Ishikawa (cell line): ENCODE data around the gene TBC1D17.

ENCODE experiments used
- CEBPB ChIP-seq: IDR thresholded peaks from 2 replicates; pipeline ENCODE4 v1.6.1; 2012
- CREB1 ChIP-seq: IDR thresholded peaks from 2 replicates; pipeline ENCODE4 v1.6.1; 2012; ENCODE audit warnings: low read depth
- EGR1 ChIP-seq: IDR thresholded peaks from 2 replicates; pipeline ENCODE4 v1.6.1; 2012
- EP300 ChIP-seq: IDR thresholded peaks from 2 replicates; pipeline ENCODE4 v1.6.1; 2012; ENCODE audit warnings: borderline replicate concordance
- FOXM1 ChIP-seq: IDR thresholded peaks from 2 replicates; pipeline ENCODE4 v1.6.1; 2012; ENCODE audit warnings: low read depth, borderline replicate concordance
- NFIC ChIP-seq: IDR thresholded peaks from 2 replicates; pipeline ENCODE4 v1.6.1; 2012
- RAD21 ChIP-seq: IDR thresholded peaks from 2 replicates; pipeline ENCODE4 v1.6.1; 2012; ENCODE audit warnings: low read depth
- REST ChIP-seq: IDR thresholded peaks from 2 replicates; pipeline ENCODE4 v1.6.1; 2012; ENCODE audit warnings: low read depth, mild to moderate bottlenecking
- TAF1 ChIP-seq: IDR thresholded peaks from 2 replicates; pipeline ENCODE4 v1.6.1; 2012; ENCODE audit warnings: low read depth, mild to moderate bottlenecking
- TCF12 ChIP-seq: IDR thresholded peaks from 2 replicates; pipeline ENCODE4 v1.6.1; 2012; ENCODE audit warnings: low read depth
- TEAD4 ChIP-seq: IDR thresholded peaks from 2 replicates; pipeline ENCODE4 v1.6.1; 2012
- USF1 ChIP-seq: IDR thresholded peaks from 2 replicates; pipeline ENCODE4 v1.6.1; 2012
- YY1 ChIP-seq: IDR thresholded peaks from 2 replicates; pipeline ENCODE4 v1.6.1; 2012; ENCODE audit warnings: low read depth
- ZBTB7A ChIP-seq: IDR thresholded peaks from 2 replicates; pipeline ENCODE4 v1.6.1; 2012; ENCODE audit warnings: low read depth
- TF ChIP-seq, protein P1 (sequence below): IDR thresholded peaks from 2 replicates; pipeline ENCODE4 v1.6.1; 2012

TBC1D17 gene

GRCh38 chr19:49877879-49878743, 609 bp downstream of the TBC1D17 start:
- TF ChIP-seq EP300 (no peak), ZBTB7A (0 out of 2 replicates have a peak, but pooled peaks have one; percentile 1), TCF12 (no peak; the same call in 1 of the 2 replicates)

DNA sequence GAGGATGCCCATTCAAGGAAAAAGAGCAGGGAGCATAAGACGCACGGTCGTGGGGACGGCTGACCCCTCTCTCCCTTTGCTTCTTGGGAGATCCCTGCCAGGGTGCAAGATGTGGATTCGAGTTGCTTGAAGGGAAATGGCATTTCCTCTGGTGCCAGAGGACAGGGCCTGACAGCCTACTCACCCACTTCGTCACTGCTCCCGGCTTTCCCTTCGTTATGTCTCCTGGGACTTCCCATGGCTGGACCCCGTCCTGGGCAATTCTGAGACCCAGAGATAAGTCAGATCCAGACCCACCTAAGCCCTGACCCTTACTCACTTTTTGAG, 1.2 kb downstream of the TBC1D17 start:
- TF ChIP-seq TEAD4, result no peak
- TF ChIP-seq, protein P1, sequence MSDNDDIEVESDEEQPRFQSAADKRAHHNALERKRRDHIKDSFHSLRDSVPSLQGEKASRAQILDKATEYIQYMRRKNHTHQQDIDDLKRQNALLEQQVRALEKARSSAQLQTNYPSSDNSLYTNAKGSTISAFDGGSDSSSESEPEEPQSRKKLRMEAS, result no peak
- no peak for TF ChIP-seq CREB1
- TF ChIP-seq EGR1, result no peak
- no peak for TF ChIP-seq FOXM1
- no peak for TF ChIP-seq REST
- TF ChIP-seq USF1, result no peak
- no peak for TF ChIP-seq CEBPB
- no peak for TF ChIP-seq RAD21
- no peak for TF ChIP-seq ZBTB7A
- TF ChIP-seq TCF12, result no peak
- no peak for TF ChIP-seq NFIC
- no peak for TF ChIP-seq TAF1
- no peak for TF ChIP-seq YY1
- no peak for TF ChIP-seq EP300

DNA sequence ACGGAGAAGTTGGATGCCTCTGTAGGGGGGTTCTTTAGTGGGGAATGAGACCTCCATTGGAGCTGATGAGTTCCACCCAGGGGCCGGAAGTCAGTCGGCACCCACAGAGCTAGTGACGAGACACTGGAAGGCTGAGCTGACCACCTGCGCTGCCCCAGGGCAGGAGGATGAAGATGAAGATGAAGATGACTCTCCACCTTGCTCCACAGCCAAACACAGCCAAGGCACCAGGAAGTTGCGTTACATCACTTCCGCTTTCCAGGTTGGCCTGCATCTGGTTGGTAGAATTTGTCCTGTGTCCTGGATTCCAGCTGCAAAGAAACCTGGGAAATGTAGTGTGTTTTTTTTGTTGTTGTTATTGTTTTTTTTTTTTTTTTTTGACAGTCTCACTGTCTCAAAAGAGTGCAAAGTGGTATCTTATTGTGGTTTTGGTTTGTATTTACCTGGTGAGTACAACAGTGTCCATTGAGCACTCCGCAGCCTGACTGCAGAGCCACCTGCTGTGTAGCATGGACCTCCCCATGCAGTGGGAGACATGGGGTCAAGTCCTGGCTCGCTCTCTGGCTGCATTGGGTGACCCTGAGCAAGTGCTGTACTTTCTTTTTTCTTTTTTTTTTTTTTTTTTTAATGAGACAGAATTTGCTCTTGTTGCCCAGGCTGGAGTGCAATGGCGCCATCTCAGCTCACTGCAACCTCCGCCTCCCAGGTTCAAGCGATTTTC, 1.9 kb downstream of the TBC1D17 start:
- TF ChIP-seq REST (no peak), RAD21 (no peak), EP300 (no peak), CREB1 (no peak), FOXM1 (no peak)

DNA sequence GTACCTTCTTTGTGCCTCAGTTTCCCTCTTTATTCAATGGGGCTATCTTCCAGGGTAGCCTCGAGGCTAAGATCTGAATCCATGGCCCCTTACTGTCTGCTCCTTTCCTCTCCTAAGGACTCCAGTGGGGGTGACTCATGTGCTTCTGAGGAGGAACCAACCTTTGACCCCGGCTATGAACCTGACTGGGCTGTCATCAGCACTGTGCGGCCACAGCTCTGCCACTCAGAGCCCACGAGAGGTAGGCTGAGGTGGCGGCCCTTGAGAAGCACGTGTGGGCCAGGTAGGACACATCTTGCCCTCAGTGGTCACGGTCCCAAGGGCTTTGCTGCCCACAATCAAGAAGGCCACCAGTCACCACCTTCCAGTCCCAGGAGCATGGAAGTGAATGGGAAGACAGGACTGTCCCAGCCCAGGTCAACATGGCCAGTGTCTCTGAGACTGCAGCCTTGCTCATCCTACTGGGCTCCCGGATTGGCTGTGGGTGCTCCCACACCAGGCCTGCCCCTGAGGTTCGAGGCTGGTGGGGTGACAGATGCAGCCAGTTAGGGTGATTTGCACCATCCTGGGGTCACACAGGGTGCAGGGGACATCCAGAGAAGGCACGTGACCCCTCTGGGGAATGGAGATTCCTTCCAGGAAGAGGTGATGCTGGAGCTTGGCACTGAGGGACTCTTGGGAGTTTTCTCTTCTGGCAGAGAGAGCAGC, 2.8 kb downstream of the TBC1D17 start:
- TF ChIP-seq USF1, result no peak
- no peak for TF ChIP-seq TAF1
- no peak for TF ChIP-seq FOXM1
- no peak for TF ChIP-seq CEBPB
- TF ChIP-seq REST, result no peak
- no peak for TF ChIP-seq TEAD4
- TF ChIP-seq, protein P1, result no peak
- TF ChIP-seq ZBTB7A, result no peak
- no peak for TF ChIP-seq EGR1
- no peak for TF ChIP-seq TCF12
- no peak for TF ChIP-seq CREB1
- no peak for TF ChIP-seq RAD21
- TF ChIP-seq YY1, result no peak
